Smooth muscle cell (in vitro differentiated cells): ENCODE results near the gene C6orf62. TPM values are rescaled to one million over a fixed set of nuclear protein-coding genes. Genes with fewer than 3 reads are reported as not detected.

Experiments
- DNase-seq: peaks from one replicate; lab custom pipeline; 2025; ENCODE audit not compliant: unreplicated experiment; lab: John Stamatoyannopoulos, UW
- H2AFZ ChIP-seq: fragments of 200-600 bp; sonication (generic); 2 replicates; pipeline ENCODE4 v1.6.0; 2016; ENCODE audit warnings: antibody characterized with exemption, low read depth, mild to moderate bottlenecking
- H3F3A ChIP-seq: fragments of 200-600 bp; sonication (generic); 2 replicates; pipeline ENCODE4 v1.6.0; 2017; ENCODE audit warnings: antibody characterized with exemption, low read depth
- H3K27ac ChIP-seq: fragments of 200-600 bp; sonication (generic); 2 replicates; pipeline ENCODE4 v1.5.1; 2016; ENCODE audit warnings: low read depth, mild to moderate bottlenecking
- H3K27me3 ChIP-seq: fragments of 200-600 bp; sonication (generic); 2 replicates; pipeline ENCODE4 v1.6.1; 2016; ENCODE audit warnings: low read depth, mild to moderate bottlenecking
- H3K36me3 ChIP-seq: fragments of 200-600 bp; sonication (generic); 2 replicates; pipeline ENCODE4 v1.5.1; 2016; ENCODE audit warnings: low read depth
- H3K4me1 ChIP-seq: fragments of 200-600 bp; sonication (generic); 2 replicates; pipeline ENCODE4 v1.5.1; 2016; ENCODE audit warnings: low read depth
- H3K4me2 ChIP-seq: fragments of 200-600 bp; sonication (generic); 2 replicates; pipeline ENCODE4 v1.6.0; 2016; ENCODE audit warnings: mild to moderate bottlenecking
- H3K4me3 ChIP-seq: fragments of 200-600 bp; sonication (generic); 2 replicates; pipeline ENCODE4 v1.5.1; 2016; ENCODE audit warnings: mild to moderate bottlenecking
- H3K79me2 ChIP-seq: fragments of 200-600 bp; sonication (generic); 2 replicates; pipeline ENCODE4 v1.6.0; 2016; ENCODE audit warnings: low read depth, mild to moderate bottlenecking
- H3K9ac ChIP-seq: fragments of 200-600 bp; sonication (generic); 2 replicates; pipeline ENCODE4 v1.6.0; 2016; ENCODE audit warnings: low read depth
- H3K9me3 ChIP-seq: fragments of 200-600 bp; sonication (generic); replicated peaks from 2 replicates; pipeline ENCODE4 v1.5.1; 2016; ENCODE audit warnings: low read depth
- H4K20me1 ChIP-seq: fragments of 200-600 bp; sonication (generic); 2 replicates; pipeline ENCODE4 v1.6.0; 2016; ENCODE audit warnings: low read depth
- CTCF ChIP-seq: fragments of 200-600 bp; sonication (generic); IDR thresholded peaks from 2 replicates; pipeline ENCODE4 v1.5.1; 2017; ENCODE audit warnings: borderline replicate concordance, mild to moderate bottlenecking, antibody characterized with exemption; ENCODE audit not compliant: insufficient read depth, poor library complexity, severe bottlenecking
- WGBS: methylation state at CpG from one replicate; pipeline ENCODE4 v1.1.7; 2016; ENCODE audit warnings: low lambda C conversion rate; 5-methylcytosine and 5-hydroxymethylcytosine counted together
- polyA plus RNA-seq: library from polyadenylated mRNA; unstranded; fragments of >200 nt; fragmentation: Nextera tagmentation; extraction: Ambion mirVana; gene quantifications from 2 replicates; pipeline ENCODE4 v1.2.1, GENCODE V29; 2016
- total RNA-seq: library from RNA; depleted of rRNA; stranded (reverse); fragments of >200 nt; gene quantifications from 2 replicates; pipeline ENCODE4 v1.2.3, GENCODE V29; 2014

C6orf62 gene
- total and polyA plus RNA-seq, 2 experiments from 2014 or later = 32.4 to 61.4 TPM

- H3K79me2 ChIP-seq = peaks cover 14% of the 10 kb centered on the region
- H3F3A ChIP-seq = no peaks in the 10 kb centered on the region
- no peaks in the 10 kb centered on the region for H3K27me3 ChIP-seq
- no peaks in the 10 kb centered on the region for H3K36me3 ChIP-seq
- no peaks in the 10 kb centered on the region for H3K9me3 ChIP-seq
- H3K4me2 ChIP-seq = no peak overlapping the region
- DNase-seq = no peak
- no peak overlapping the region for H3K9ac ChIP-seq
- peaks cover 14% of the 10 kb centered on the region for H4K20me1 ChIP-seq
- no peak overlapping the region for H3K4me3 ChIP-seq
- H3K27ac ChIP-seq = no peak overlapping the region
- H2AFZ ChIP-seq = no peak overlapping the region
- no peak for TF ChIP-seq CTCF
- WGBS = 96% methylated on average over 2 of the region's 2 CpGs
- peaks cover under 1% of the 10 kb centered on the region for H3K4me1 ChIP-seq
These were observed 58.8 kb downstream of the C6orf62 start for GRCh38 chr6:24660105-24660504.

- Histone ChIP-seq H3K4me3 (no peak overlapping the region), H3K9ac (no peak overlapping the region), H3K79me2 (peaks cover 9% of the 10 kb centered on the region), H3K4me1 (no peaks in the 10 kb centered on the region), H3K36me3 (no peaks in the 10 kb centered on the region), H3K4me2 (no peak overlapping the region), H3K27me3 (no peaks in the 10 kb centered on the region), H3K9me3 (no peaks in the 10 kb centered on the region), H3F3A (no peaks in the 10 kb centered on the region), H2AFZ (no peak overlapping the region), H3K27ac (no peak overlapping the region), H4K20me1 (peaks cover 14% of the 10 kb centered on the region)
- WGBS = 95% methylated on average over 1 of the region's 1 CpG
- no peak for DNase-seq
- TF ChIP-seq CTCF = no peak
These were observed 59.4 kb downstream of the C6orf62 start for GRCh38 chr6:24659561-24659960.

GRCh38 chr6:24658573-24659560 lies 60.1 kb downstream of the C6orf62 start:
- no peak for DNase-seq
- no peaks in the 10 kb centered on the region for H3K27me3 ChIP-seq
- no peak for TF ChIP-seq CTCF
- no peak overlapping the region for H3K4me2 ChIP-seq
- H3K9ac ChIP-seq = no peak overlapping the region
- peaks cover 14% of the 10 kb centered on the region for H4K20me1 ChIP-seq
- no peak overlapping the region for H3K27ac ChIP-seq
- no peaks in the 10 kb centered on the region for H3K4me1 ChIP-seq
- no peak overlapping the region for H2AFZ ChIP-seq
- H3K9me3 ChIP-seq = no peaks in the 10 kb centered on the region
- peaks cover 7% of the 10 kb centered on the region for H3K36me3 ChIP-seq
- H3K4me3 ChIP-seq = no peak overlapping the region
- peaks cover 3% of the 10 kb centered on the region for H3K79me2 ChIP-seq
- WGBS = 82% methylated on average over 9 of the region's 9 CpGs
- no peaks in the 10 kb centered on the region for H3F3A ChIP-seq
